ENCODE data around the gene SLC38A8. TPM values are rescaled to one million over a fixed set of nuclear protein-coding genes. Genes with fewer than 3 reads are reported as not detected.

SLC38A8 gene
- total and polyA plus RNA-seq, 4 donors: 1.2 TPM; not detected in 3

DNA sequence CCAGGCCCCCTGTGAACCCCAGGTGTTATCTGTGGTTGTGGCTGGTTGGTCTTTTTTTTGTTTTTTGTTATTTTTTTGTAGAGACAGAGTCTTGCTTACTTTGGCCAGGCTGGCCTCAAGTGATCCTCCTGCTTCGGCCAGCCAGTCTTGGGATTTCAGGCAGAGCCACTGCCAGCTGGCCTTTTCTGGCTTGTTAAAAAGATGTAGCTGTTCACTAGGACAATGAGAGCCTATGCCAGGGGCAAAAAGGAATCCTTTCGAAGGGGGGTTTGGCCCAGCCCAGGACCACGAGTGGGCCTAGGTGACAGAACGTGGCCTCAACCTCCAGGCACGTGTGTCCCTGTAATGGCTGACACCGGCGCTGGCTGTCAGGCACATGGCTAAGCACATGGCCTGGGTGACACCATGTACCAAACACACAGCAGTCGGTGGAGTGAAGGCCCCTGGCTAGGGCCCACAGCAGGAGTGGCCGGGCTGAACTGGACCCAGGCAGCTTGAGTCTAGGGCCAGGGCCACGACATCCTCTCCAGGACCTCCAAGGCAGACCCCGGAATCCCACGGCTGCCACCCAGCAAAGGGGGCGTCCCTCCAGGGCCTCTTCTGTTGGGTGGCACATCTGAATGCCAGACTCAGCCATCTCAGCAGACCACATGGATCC, 6.9 kb upstream of the SLC38A8 start:
- Histone ChIP-seq H3K9me3 (ENCODE audit: control insufficient read depth in 4 of 4, insufficient read depth in 3 of 4, low read length in 3 of 4) (no peaks in the 10 kb centered on the region), H3K36me3 (ENCODE audit: control insufficient read depth in 4 of 4, insufficient read depth in 4 of 4, low read length in 4 of 4) (peaks cover 3 to 36% (median 6%) of the 10 kb centered on the region in 4 donors), H3K4me3 (no peak overlapping the region), H3K27me3 (ENCODE audit: control insufficient read depth in 3 of 3, insufficient read depth in 3 of 3, low read length in 2 of 3) (peaks cover 0 to under 1% (median 0%) of the 10 kb centered on the region in 3 donors), H3K27ac (ENCODE audit: low read depth in 1 of 2, low read length in 1 of 2) (no peak overlapping the region), H3K4me1 (ENCODE audit: control insufficient read depth in 5 of 5, insufficient read depth in 5 of 5, low read length in 5 of 5) (no peaks in the 10 kb centered on the region), H3K9ac (ENCODE audit: insufficient read depth in 1 of 2, low read length in 2 of 2) (no peak overlapping the region)
- ATAC-seq (ENCODE audit: insufficient read depth, low FRiP score): no peak
- whole genome bisulfite sequencing, 2 donors: 88 to 94% methylated on average over 13 of the region's 13 CpGs
- no peak for DNase-seq
- TF ChIP-seq, protein P1, sequence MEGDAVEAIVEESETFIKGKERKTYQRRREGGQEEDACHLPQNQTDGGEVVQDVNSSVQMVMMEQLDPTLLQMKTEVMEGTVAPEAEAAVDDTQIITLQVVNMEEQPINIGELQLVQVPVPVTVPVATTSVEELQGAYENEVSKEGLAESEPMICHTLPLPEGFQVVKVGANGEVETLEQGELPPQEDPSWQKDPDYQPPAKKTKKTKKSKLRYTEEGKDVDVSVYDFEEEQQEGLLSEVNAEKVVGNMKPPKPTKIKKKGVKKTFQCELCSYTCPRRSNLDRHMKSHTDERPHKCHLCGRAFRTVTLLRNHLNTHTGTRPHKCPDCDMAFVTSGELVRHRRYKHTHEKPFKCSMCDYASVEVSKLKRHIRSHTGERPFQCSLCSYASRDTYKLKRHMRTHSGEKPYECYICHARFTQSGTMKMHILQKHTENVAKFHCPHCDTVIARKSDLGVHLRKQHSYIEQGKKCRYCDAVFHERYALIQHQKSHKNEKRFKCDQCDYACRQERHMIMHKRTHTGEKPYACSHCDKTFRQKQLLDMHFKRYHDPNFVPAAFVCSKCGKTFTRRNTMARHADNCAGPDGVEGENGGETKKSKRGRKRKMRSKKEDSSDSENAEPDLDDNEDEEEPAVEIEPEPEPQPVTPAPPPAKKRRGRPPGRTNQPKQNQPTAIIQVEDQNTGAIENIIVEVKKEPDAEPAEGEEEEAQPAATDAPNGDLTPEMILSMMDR (IDR thresholded peaks at IDR 0.05; ENCODE audit: control extremely low read depth, extremely low read depth): no peak

DNA sequence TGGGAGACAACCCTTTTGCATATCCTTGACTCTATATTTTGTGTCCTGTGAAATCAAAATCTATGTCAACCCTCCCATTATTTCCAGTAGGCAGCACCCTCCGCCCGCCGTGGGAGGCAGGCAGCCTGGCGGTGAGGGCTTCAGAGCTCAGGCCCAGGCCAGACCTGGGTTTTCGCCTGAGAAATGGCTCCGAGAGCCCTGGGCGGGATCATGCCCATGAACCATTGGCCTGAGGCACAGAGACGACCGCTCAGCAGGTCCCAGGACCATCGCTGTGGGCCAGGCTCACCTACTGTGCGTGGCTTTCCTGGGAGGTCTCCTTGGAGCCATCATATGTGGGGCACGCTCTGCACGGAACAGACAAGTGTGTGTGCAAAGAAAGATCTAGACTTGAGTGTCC, 6.3 kb upstream of the SLC38A8 start:
- Histone ChIP-seq H3K27me3 (ENCODE audit: control insufficient read depth in 3 of 3, insufficient read depth in 3 of 3, low read length in 2 of 3) (peaks cover 0 to 4% (median 0%) of the 10 kb centered on the region in 3 donors), H3K27ac (ENCODE audit: low read depth in 1 of 2, low read length in 1 of 2) (no peak overlapping the region), H3K9me3 (ENCODE audit: control insufficient read depth in 4 of 4, insufficient read depth in 3 of 4, low read length in 3 of 4) (no peaks in the 10 kb centered on the region), H3K36me3 (ENCODE audit: control insufficient read depth in 4 of 4, insufficient read depth in 4 of 4, low read length in 4 of 4) (peaks cover 0 to 30% (median 4%) of the 10 kb centered on the region in 4 donors), H3K4me1 (ENCODE audit: control insufficient read depth in 5 of 5, insufficient read depth in 5 of 5, low read length in 5 of 5) (no peaks in the 10 kb centered on the region), H3K4me3 (no peak overlapping the region), H3K9ac (ENCODE audit: insufficient read depth in 1 of 2, low read length in 2 of 2) (no peak overlapping the region)
- WGBS, 2 donors: 95 to 98% methylated on average over 13 of the region's 13 CpGs
- DNase-seq (no peak), ATAC-seq (ENCODE audit: insufficient read depth, low FRiP score) (no peak)
- TF ChIP-seq, protein P1 (IDR thresholded peaks at IDR 0.05; ENCODE audit: control extremely low read depth, extremely low read depth): no peak

DNA sequence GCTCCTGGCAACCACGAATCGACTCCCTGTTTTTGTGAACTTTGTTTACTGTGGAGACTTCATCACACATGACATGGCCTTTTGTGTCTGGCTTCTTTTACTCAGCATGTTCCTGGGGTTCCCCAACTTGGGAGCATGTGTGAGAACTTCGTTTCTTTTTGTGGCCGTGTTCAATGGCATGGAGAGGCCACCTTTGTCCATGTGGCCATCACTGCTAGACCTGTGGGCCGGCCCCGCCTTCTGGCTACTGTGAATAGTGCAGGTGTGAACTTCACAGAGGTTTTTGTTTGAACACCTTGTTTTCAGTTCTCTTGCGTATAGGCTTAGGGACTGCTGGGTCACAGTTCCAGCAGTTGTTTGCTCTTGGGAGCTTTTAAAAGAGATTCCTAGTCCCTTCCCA, 5.7 kb upstream of the SLC38A8 start:
- ATAC-seq (ENCODE audit: insufficient read depth, low FRiP score): no peak
- Histone ChIP-seq H3K9me3 (ENCODE audit: control insufficient read depth in 4 of 4, insufficient read depth in 3 of 4, low read length in 3 of 4) (no peaks in the 10 kb centered on the region), H3K4me3 (no peak overlapping the region), H3K4me1 (ENCODE audit: control insufficient read depth in 5 of 5, insufficient read depth in 5 of 5, low read length in 5 of 5) (no peaks in the 10 kb centered on the region), H3K27ac (ENCODE audit: low read depth in 1 of 2, low read length in 1 of 2) (no peak overlapping the region), H3K9ac (ENCODE audit: insufficient read depth in 1 of 2, low read length in 2 of 2) (no peak overlapping the region), H3K36me3 (ENCODE audit: control insufficient read depth in 4 of 4, insufficient read depth in 4 of 4, low read length in 4 of 4) (peaks cover 0 to 26% (median 2%) of the 10 kb centered on the region in 4 donors), H3K27me3 (ENCODE audit: control insufficient read depth in 3 of 3, insufficient read depth in 3 of 3, low read length in 2 of 3) (peaks cover 0 to 4% (median 0%) of the 10 kb centered on the region in 3 donors)
- WGBS, 2 donors: 82 to 88% methylated on average over 7 of the region's 7 CpGs
- TF ChIP-seq, protein P1 (IDR thresholded peaks at IDR 0.05; ENCODE audit: control extremely low read depth, extremely low read depth): no peak
- DNase-seq: no peak

All from lung (tissue), 12 donors.